IMR-90 (cell line): ENCODE results near the gene SCLY. TPM values are rescaled to one million over a fixed set of nuclear protein-coding genes. Genes with fewer than 3 reads are reported as not detected.

Experiments
- ATAC-seq: fragments of 200-7000 bp; cut with Tn5 transposase; 2 replicates; pipeline ENCODE4 v1.9.1; 2020; ENCODE audit warnings: low read depth, mild to moderate bottlenecking, moderate library complexity
- BruUV-seq: library from RNA; stranded (reverse); fragments of 400-500 nt; replicated peaks from 2 replicates; lab custom pipeline; 2021; lab: Mats Ljungman, UMichigan
- CTCF ChIA-PET: fragments of 300-600 bp; formaldehyde crosslinking; extraction: SDS; loops from one replicate; lab custom pipeline; 2021; ENCODE audit warnings: antibody characterized with exemption; lab: Yijun Ruan, JAX
- POLR2A ChIA-PET: fragments of 300-600 bp; sonication (Branson Sonifier 250); formaldehyde crosslinking; loops from one replicate; lab custom pipeline; 2022; ENCODE audit warnings: antibody characterized with exemption; ENCODE audit not compliant: unreplicated experiment; lab: Charles Lee
- DNase-seq: peaks from one replicate; pipeline ENCODE4 v3.0.0; 2013
- H2AFZ ChIP-seq: replicated peaks from 2 replicates; pipeline ENCODE3; 2013; ENCODE audit warnings: low read length, mild to moderate bottlenecking; ENCODE audit not compliant: poor library complexity
- H2AK5ac ChIP-seq: 2 replicates; pipeline ENCODE4 v1.6.1; 2013; ENCODE audit warnings: low read depth, low read length, inconsistent platforms
- H2AK9ac ChIP-seq: replicated peaks from 2 replicates; pipeline ENCODE3; 2013; ENCODE audit warnings: mild to moderate bottlenecking, low read depth, low read length, moderate library complexity; ENCODE audit not compliant: poor library complexity
- H2BK120ac ChIP-seq: 2 replicates; pipeline ENCODE4 v1.6.1; 2013; ENCODE audit warnings: low read depth, low read length, inconsistent platforms
- H2BK15ac ChIP-seq: 3 replicates; pipeline ENCODE4 v1.6.1; 2013; ENCODE audit warnings: low read depth, low read length, inconsistent platforms
- H2BK20ac ChIP-seq: 2 replicates; pipeline ENCODE4 v1.6.1; 2013; ENCODE audit warnings: low read depth, mild to moderate bottlenecking, inconsistent platforms, low read length, moderate library complexity
- H2BK5ac ChIP-seq: 2 replicates; pipeline ENCODE4 v1.6.1; 2013; ENCODE audit warnings: mild to moderate bottlenecking, low read depth, low read length, inconsistent platforms; ENCODE audit not compliant: poor library complexity, severe bottlenecking
- H3K14ac ChIP-seq: replicated peaks from 2 replicates; pipeline ENCODE4 v1.6.1; 2013; ENCODE audit warnings: low read depth, low read length, inconsistent platforms
- H3K18ac ChIP-seq: 2 replicates; pipeline ENCODE4 v1.6.1; 2013; ENCODE audit warnings: low read depth, low read length, control low read depth
- H3K23ac ChIP-seq: 2 replicates; pipeline ENCODE4 v1.6.1; 2013; ENCODE audit warnings: low read depth, low read length, inconsistent platforms
- H3K27ac ChIP-seq: 2 replicates; pipeline ENCODE4 v1.5.1; 2013; ENCODE audit warnings: mild to moderate bottlenecking, control low read depth, low read length; ENCODE audit not compliant: insufficient read depth
- H3K27me3 ChIP-seq: 2 replicates; pipeline ENCODE4 v1.6.1; 2013; ENCODE audit warnings: low read length; ENCODE audit not compliant: control insufficient read depth, insufficient read depth
- H3K36me3 ChIP-seq: 2 replicates; pipeline ENCODE4 v1.6.1; 2013; ENCODE audit warnings: low read length, mixed read lengths; ENCODE audit not compliant: control insufficient read depth, insufficient read depth
- H3K4ac ChIP-seq: 2 replicates; pipeline ENCODE4 v1.6.1; 2013; ENCODE audit warnings: low read depth, low read length, inconsistent platforms
- H3K4me1 ChIP-seq: 2 replicates; pipeline ENCODE4 v1.6.1; 2013; ENCODE audit warnings: low read length, mixed read lengths; ENCODE audit not compliant: control insufficient read depth, insufficient read depth
- H3K4me2 ChIP-seq: 2 replicates; pipeline ENCODE4 v1.6.1; 2013; ENCODE audit warnings: low read depth, mild to moderate bottlenecking, control low read depth, low read length, moderate library complexity
- H3K4me3 ChIP-seq: 2 replicates; pipeline ENCODE4 v1.5.1; 2013; ENCODE audit warnings: low read depth, mild to moderate bottlenecking, control low read depth, low read length, moderate library complexity; ENCODE audit not compliant: insufficient read depth
- H3K56ac ChIP-seq: 2 replicates; pipeline ENCODE4 v1.6.1; 2013; ENCODE audit warnings: low read length, inconsistent platforms; ENCODE audit not compliant: insufficient read depth; ENCODE audit errors: extremely low read depth
- H3K79me1 ChIP-seq, 2 experiments: 2 replicates each; pipeline ENCODE4 v1.6.1; 2013; ENCODE audit warnings: low read length in 2 of 2, inconsistent platforms in 1 of 2, low read depth in 1 of 2
- H3K9ac ChIP-seq: 2 replicates; pipeline ENCODE4 v1.6.1; 2013; ENCODE audit warnings: low read depth, low read length, control low read depth
- H3K9me1 ChIP-seq: 2 replicates; pipeline ENCODE4 v1.6.1; 2013; ENCODE audit warnings: low read length, inconsistent platforms; ENCODE audit not compliant: insufficient read depth
- H3K9me3 ChIP-seq: 2 replicates; pipeline ENCODE4 v1.6.1; 2013; ENCODE audit warnings: low read length; ENCODE audit not compliant: control insufficient read depth, insufficient read depth
- H4K20me1 ChIP-seq: 2 replicates; pipeline ENCODE4 v1.6.1; 2013; ENCODE audit warnings: low read length, inconsistent platforms; ENCODE audit not compliant: insufficient read depth
- H4K5ac ChIP-seq: 2 replicates; pipeline ENCODE4 v1.6.1; 2013; ENCODE audit warnings: mild to moderate bottlenecking, low read depth, low read length, control low read depth
- H4K8ac ChIP-seq, 2 experiments: 2 replicates each; pipeline ENCODE4 v1.6.1; 2013; ENCODE audit warnings: low read depth in 2 of 2, low read length in 2 of 2, control low read depth in 1 of 2, inconsistent platforms in 1 of 2
- H4K91ac ChIP-seq: 2 replicates; pipeline ENCODE4 v1.6.1; 2013; ENCODE audit warnings: low read depth, low read length, inconsistent platforms; ENCODE audit not compliant: insufficient read depth
- BHLHE40 ChIP-seq: fragments of 150-350 bp; IDR thresholded peaks from 2 replicates; pipeline ENCODE4 v1.6.1; 2016; ENCODE audit warnings: mild to moderate bottlenecking, low read depth, low read length
- CEBPB ChIP-seq: IDR thresholded peaks from 2 replicates; pipeline ENCODE4 v1.6.1; 2012; ENCODE audit warnings: low read depth, low read length, improper control_type of control experiment
- CHD1 ChIP-seq: IDR thresholded peaks from 2 replicates; pipeline ENCODE4 v1.6.1; 2012; ENCODE audit warnings: low read depth, low read length, improper control_type of control experiment
- CTCF ChIP-seq: conservative IDR thresholded peaks from 2 replicates; pipeline ENCODE4 v1.5.1; 2012; ENCODE audit warnings: mild to moderate bottlenecking, low read depth, low read length, improper control_type of control experiment
- ELK1 ChIP-seq: fragments of 150-350 bp; IDR thresholded peaks from 2 replicates; pipeline ENCODE4 v1.6.1; 2016; ENCODE audit warnings: low read depth, mild to moderate bottlenecking, low read length, moderate library complexity, borderline replicate concordance
- MAFK ChIP-seq: IDR thresholded peaks from 2 replicates; pipeline ENCODE4 v1.6.1; 2012; ENCODE audit warnings: low read depth, low read length, improper control_type of control experiment
- MAZ ChIP-seq: IDR thresholded peaks from 2 replicates; pipeline ENCODE4 v1.6.1; 2012; ENCODE audit warnings: low read depth, mild to moderate bottlenecking, low read length, improper control_type of control experiment, moderate library complexity, borderline replicate concordance
- MXI1 ChIP-seq: IDR thresholded peaks from 2 replicates; pipeline ENCODE4 v1.6.1; 2012; ENCODE audit warnings: low read depth, mild to moderate bottlenecking, low read length, moderate library complexity, borderline replicate concordance
- NFE2L2 ChIP-seq: fragments of 150-350 bp; IDR thresholded peaks from 2 replicates; pipeline ENCODE4 v1.6.1; 2016; ENCODE audit warnings: low read depth, mild to moderate bottlenecking, low read length
- POLR2A ChIP-seq: IDR thresholded peaks from 2 replicates; pipeline ENCODE4 v1.6.1; 2012; ENCODE audit warnings: mild to moderate bottlenecking, low read depth, low read length
- RAD21 ChIP-seq: IDR thresholded peaks from 2 replicates; pipeline ENCODE4 v1.6.1; 2012; ENCODE audit warnings: low read length, improper control_type of control experiment
- RCOR1 ChIP-seq: IDR thresholded peaks from 2 replicates; pipeline ENCODE4 v1.6.1; 2012; ENCODE audit warnings: mild to moderate bottlenecking, low read length, improper control_type of control experiment; ENCODE audit not compliant: insufficient replicate concordance
- RFX5 ChIP-seq: IDR thresholded peaks from 2 replicates; pipeline ENCODE4 v1.8.0; 2012; ENCODE audit warnings: low read depth, mild to moderate bottlenecking, low read length, moderate library complexity
- SMC3 ChIP-seq: fragments of 150-350 bp; IDR thresholded peaks from 2 replicates; pipeline ENCODE4 v1.6.1; 2016; ENCODE audit warnings: low read depth, mild to moderate bottlenecking, antibody characterized with exemption, low read length, moderate library complexity
- USF2 ChIP-seq: fragments of 150-350 bp; IDR thresholded peaks from 2 replicates; pipeline ENCODE4 v1.6.1; 2017; ENCODE audit warnings: mild to moderate bottlenecking, antibody characterized with exemption, low read length, low read depth
- WGBS, 2 experiments: methylation state at CpG; one replicate each; pipeline versions ENCODE4 v1.1.5 to v1.1.7; 2013; ENCODE audit warnings: missing lambda C conversion rate in 2 of 2; ENCODE audit not compliant: insufficient read length in 1 of 2; ENCODE audit errors: extremely low coverage in 2 of 2; 5-methylcytosine and 5-hydroxymethylcytosine counted together
- dilution Hi-C: fragments of 300-500 bp; cut with HindIII; formaldehyde crosslinking; loops from one replicate; pipeline ENCODE4 v1.14.3; 2018; ENCODE audit warnings: low sequenced_read_pairs; ENCODE audit not compliant: unreplicated experiment
- in situ Hi-C: fragments of 300-500 bp; cut with MboI; formaldehyde crosslinking; loops from 3 replicates; pipeline ENCODE4 v1.14.3; 2019; ENCODE audit warnings: low sequenced_read_pairs, inconsistent platforms, mixed read lengths
- intact Hi-C: fragments of 100-400 bp; cut with micrococcal nuclease; formaldehyde crosslinking; loops from 2 replicates; pipeline ENCODE4 v1.10.0; 2022
- polyA plus RNA-seq, 3 experiments: library from polyadenylated mRNA; depleted of rRNA; stranded (reverse); fragments of >200 nt; gene quantifications; 2 replicates each; pipeline ENCODE4 v1.2.3, GENCODE V29; 2012; ENCODE audit warnings: low replicate concordance in 1 of 3
- total RNA-seq: library from RNA; depleted of rRNA; stranded (reverse); fragments of >200 nt; gene quantifications from 2 replicates; pipeline ENCODE4 v1.2.3, GENCODE V29; 2012

SCLY gene
- total and polyA plus RNA-seq, 2 of the 4 experiments (the other 2 are of a cell fraction): 8.6 to 10.5 TPM

GRCh38 chr2:238114851-238115660, 54.3 kb downstream of the SCLY start:
- H3K4me3 ChIP-seq: no peak overlapping the region
- H3K9ac ChIP-seq: no peak overlapping the region
- intact Hi-C loops: no loop called here
- no peak overlapping the region for H3K23ac ChIP-seq
- H2BK5ac ChIP-seq: no peak overlapping the region
- ATAC-seq (no peak), DNase-seq (no peak)
- no peak overlapping the region for H2AK9ac ChIP-seq
- H4K20me1 ChIP-seq: no peaks in the 10 kb centered on the region
- no peak overlapping the region for H2BK20ac ChIP-seq
- BruUV-seq: no TSS peak
- no peak overlapping the region for H4K91ac ChIP-seq
- H2AFZ ChIP-seq: no peak overlapping the region
- dilution Hi-C loops: no loop called here
- POLR2A ChIA-PET: no interaction called here
- no peak overlapping the region for H2BK15ac ChIP-seq
- no peak overlapping the region for H3K18ac ChIP-seq
- no peak overlapping the region for H3K4me2 ChIP-seq
- in situ Hi-C loops: no loop called here
- H2BK120ac ChIP-seq: no peak overlapping the region
- no peak overlapping the region for H3K4ac ChIP-seq
- H3K36me3 ChIP-seq: no peaks in the 10 kb centered on the region
- H4K8ac ChIP-seq: no peak overlapping the region
- no peak overlapping the region for H3K56ac ChIP-seq
- H3K27ac ChIP-seq: no peak overlapping the region
- H3K79me1 ChIP-seq: no peaks in the 10 kb centered on the region
- CTCF ChIA-PET: interaction anchor here (1.1 kb wide), 1 partner anchor 27 kb away, joined by 3 read pairs; no protein-coding TSS in a partner anchor
- WGBS, 2 experiments: 93% methylated on average over 22 of the region's 32 CpGs; no CpG with 5 or more reads in 1 of the 2 experiments
- H3K4me1 ChIP-seq: no peaks in the 10 kb centered on the region
- peaks cover 16% of the 10 kb centered on the region for H3K27me3 ChIP-seq
- no peaks in the 10 kb centered on the region for H3K9me1 ChIP-seq
- peaks cover 15% of the 10 kb centered on the region for H3K9me3 ChIP-seq
- no peak overlapping the region for H3K14ac ChIP-seq
- H2AK5ac ChIP-seq: no peak overlapping the region
- H4K5ac ChIP-seq: no peak overlapping the region
- TF ChIP-seq MAFK (no peak), SMC3 (no peak), CEBPB (no peak), MAZ (no peak), RFX5 (no peak), BHLHE40 (no peak), USF2 (no peak), NFE2L2 (no peak), RCOR1 (no peak), CTCF (no peak), POLR2A (no peak), RAD21 (no peak), ELK1 (no peak), CHD1 (no peak), MXI1 (no peak)
